Dedifferentiated amniotic fluid mesenchymal stem cell (primary cell): ENCODE results near the gene DENND11.

Experiments
- DNase-seq: peaks from one replicate; pipeline ENCODE4 v3.0.0-alpha.2; 2016; ENCODE audit errors: extremely low spot score

DENND11 gene

GRCh38 chr7:141685285-141686023 is 16.5 kb downstream of the DENND11 start:
- no peak for DNase-seq

GRCh38 chr7:141679014-141679413 is 23.0 kb downstream of the DENND11 start:
- DNase-seq: no peak

GRCh38 chr7:141676618-141677017 is 25.3 kb downstream of the DENND11 start:
- no peak for DNase-seq

- DNase-seq: no peak
Observed at GRCh38 chr7:141675436-141676215, 26.3 kb downstream of the DENND11 start.

- no peak for DNase-seq
Observed at GRCh38 chr7:141674702-141675101, 27.3 kb downstream of the DENND11 start.

GRCh38 chr7:141674171-141674671 is 27.7 kb downstream of the DENND11 start:
- no peak for DNase-seq

- DNase-seq: no peak
Observed at GRCh38 chr7:141673346-141673745, 28.6 kb downstream of the DENND11 start.

- no peak for DNase-seq
Observed at GRCh38 chr7:141671705-141672496, 30.1 kb downstream of the DENND11 start.

GRCh38 chr7:141668853-141669252 is 33.1 kb downstream of the DENND11 start:
- DNase-seq: no peak

GRCh38 chr7:141666071-141666470 is 35.9 kb downstream of the DENND11 start:
- DNase-seq: no peak

GRCh38 chr7:141665208-141666035 is 36.5 kb downstream of the DENND11 start:
- no peak for DNase-seq

GRCh38 chr7:141664450-141664849 is 37.5 kb downstream of the DENND11 start:
- no peak for DNase-seq

- no peak for DNase-seq
Observed at GRCh38 chr7:141663081-141663849, 38.7 kb downstream of the DENND11 start.

- no peak for DNase-seq
Observed at GRCh38 chr7:141660259-141660658, 41.7 kb downstream of the DENND11 start.

GRCh38 chr7:141659501-141659900 is 42.5 kb downstream of the DENND11 start:
- DNase-seq: no peak

GRCh38 chr7:141654551-141654950 is 47.4 kb downstream of the DENND11 start:
- peak; percentile 29 for DNase-seq

GRCh38 chr7:141652691-141653090 is 49.3 kb downstream of the DENND11 start:
- no peak for DNase-seq
